Epithelial cell of proximal tubule (primary cell): ENCODE data around the gene PRDM16. TPM values are rescaled to one million over a fixed set of nuclear protein-coding genes. Genes with fewer than 3 reads are reported as not detected.

Source experiments
- DNase-seq: peaks from one replicate; pipeline ENCODE4 v3.0.0-alpha.2; 2011; ENCODE audit warnings: low read depth
- H3K4me3 ChIP-seq: 2 replicates; pipeline ENCODE4 v1.5.1; 2011; ENCODE audit warnings: low read depth, mild to moderate bottlenecking, low read length
- CTCF ChIP-seq: conservative IDR thresholded peaks from 2 replicates; pipeline ENCODE4 v1.5.1; 2012; ENCODE audit warnings: low read depth, mild to moderate bottlenecking, low read length
- total RNA-seq: library from RNA; depleted of rRNA; stranded (reverse); fragments of >200 nt; gene quantifications from 2 replicates; pipeline ENCODE4 v1.2.3, GENCODE V29; 2015

PRDM16 gene
- total RNA-seq, 1 donor from 2014 or later, result 0.06 TPM

GRCh38 chr1:3324704-3325535 is 255.9 kb downstream of the PRDM16 start:
- no peak overlapping the region for H3K4me3 ChIP-seq
- no peak for TF ChIP-seq CTCF
- DNase-seq, result no peak

GRCh38 chr1:3326516-3327388 is 257.7 kb downstream of the PRDM16 start:
- no peak for DNase-seq
- no peak for TF ChIP-seq CTCF
- H3K4me3 ChIP-seq, result no peak overlapping the region

GRCh38 chr1:3327389-3327702 is 258.3 kb downstream of the PRDM16 start:
- H3K4me3 ChIP-seq, result no peak overlapping the region
- no peak for DNase-seq
- no peak for TF ChIP-seq CTCF

GRCh38 chr1:3327936-3328590 is 259.1 kb downstream of the PRDM16 start:
- DNase-seq, result no peak
- H3K4me3 ChIP-seq, result no peak overlapping the region
- TF ChIP-seq CTCF, result no peak

- H3K4me3 ChIP-seq, result no peak overlapping the region
- TF ChIP-seq CTCF, result no peak
- DNase-seq, result no peak
Observed at GRCh38 chr1:3329640-3330281, 260.8 kb downstream of the PRDM16 start.

GRCh38 chr1:3330771-3331245 is 261.8 kb downstream of the PRDM16 start:
- no peak for TF ChIP-seq CTCF
- DNase-seq, result no peak
- H3K4me3 ChIP-seq, result no peak overlapping the region
